ENCODE data around the gene TRMT13.
"Not testable (repeated sequence)": the region's sequence is repeated elsewhere in the genome, so short reads cannot be mapped to it uniquely, and the experiment has no call there.

The TRMT13 gene

GRCh38 chr1:100178091-100178490 lies 45.1 kb downstream of the TRMT13 start, which contains the start of gene LRRC39:
LRRC39 (minus strand) TSS chr1:100178256; CDS start chr1:100168516, 9,740 bp downstream.
- TF ChIP-seq MAX (IDR thresholded peaks at IDR 0.05; ENCODE audit: low read depth, low read length) (no peak), MYC (IDR thresholded peaks at IDR 0.05; ENCODE audit: low read depth, low read length) (no peak), CTCF (IDR thresholded peaks at IDR 0.05; ENCODE audit: low read depth, low read length) (no peak), POLR2A (IDR thresholded peaks at IDR 0.05; ENCODE audit: extremely low read depth, insufficient read length) (no peak)
- no peak for DNase-seq (ENCODE audit: low read depth)

GRCh38 chr1:100183370-100183769 lies 50.4 kb downstream of the TRMT13 start:
- TF ChIP-seq POLR2A (IDR thresholded peaks at IDR 0.05; ENCODE audit: extremely low read depth, insufficient read length) (no peak), MYC (IDR thresholded peaks at IDR 0.05; ENCODE audit: low read depth, low read length) (no peak), MAX (IDR thresholded peaks at IDR 0.05; ENCODE audit: low read depth, low read length) (no peak), CTCF (IDR thresholded peaks at IDR 0.05; ENCODE audit: low read depth, low read length) (no peak)
- H3K4me3 ChIP-seq (ENCODE audit: low read depth, low read length) = no peak overlapping the region
- no peak for DNase-seq (ENCODE audit: low read depth)

More at GRCh38 chr1:100178091-100178490, 45.1 kb downstream of the TRMT13 start, which contains the start of gene LRRC39:
- no peak within 1 kb of the TSS for H3K4me3 ChIP-seq (ENCODE audit: low read depth, low read length)

- TF ChIP-seq MYC (IDR thresholded peaks at IDR 0.05; ENCODE audit: low read depth, low read length) = no peak
- TF ChIP-seq MAX (IDR thresholded peaks at IDR 0.05; ENCODE audit: low read depth, low read length) = no peak
- no peak for TF ChIP-seq CTCF (IDR thresholded peaks at IDR 0.05; ENCODE audit: low read depth, low read length)
- peak; percentile 49 for DNase-seq (ENCODE audit: low read depth)
- H3K4me3 ChIP-seq (ENCODE audit: low read depth, low read length) = no peak overlapping the region
Observed at GRCh38 chr1:100184536-100184935, 51.6 kb downstream of the TRMT13 start.

GRCh38 chr1:100187912-100188311 lies 54.9 kb downstream of the TRMT13 start:
- H3K4me3 ChIP-seq (ENCODE audit: low read depth, low read length) = no peak overlapping the region
- no peak for DNase-seq (ENCODE audit: low read depth)
- TF ChIP-seq POLR2A (IDR thresholded peaks at IDR 0.05; ENCODE audit: extremely low read depth, insufficient read length) (no peak), MYC (IDR thresholded peaks at IDR 0.05; ENCODE audit: low read depth, low read length) (no peak), MAX (IDR thresholded peaks at IDR 0.05; ENCODE audit: low read depth, low read length) (no peak), CTCF (IDR thresholded peaks at IDR 0.05; ENCODE audit: low read depth, low read length) (no peak)

- TF ChIP-seq CTCF (IDR thresholded peaks at IDR 0.05; ENCODE audit: low read depth, low read length) (no peak), MYC (IDR thresholded peaks at IDR 0.05; ENCODE audit: low read depth, low read length) (no peak), MAX (IDR thresholded peaks at IDR 0.05; ENCODE audit: low read depth, low read length) (no peak), POLR2A (IDR thresholded peaks at IDR 0.05; ENCODE audit: extremely low read depth, insufficient read length) (no peak)
- H3K4me3 ChIP-seq (ENCODE audit: low read depth, low read length) = no peak overlapping the region
- DNase-seq (ENCODE audit: low read depth) = no peak
Observed at GRCh38 chr1:100188617-100189016, 55.7 kb downstream of the TRMT13 start.

- no peak overlapping the region for H3K4me3 ChIP-seq (ENCODE audit: low read depth, low read length)
- no peak for DNase-seq (ENCODE audit: low read depth)
- TF ChIP-seq MYC (IDR thresholded peaks at IDR 0.05; ENCODE audit: low read depth, low read length) = no peak
- TF ChIP-seq MAX (IDR thresholded peaks at IDR 0.05; ENCODE audit: low read depth, low read length) = no peak
- no peak for TF ChIP-seq CTCF (IDR thresholded peaks at IDR 0.05; ENCODE audit: low read depth, low read length)
- TF ChIP-seq POLR2A (IDR thresholded peaks at IDR 0.05; ENCODE audit: extremely low read depth, insufficient read length) = no peak
Observed at GRCh38 chr1:100198596-100198995, 65.6 kb downstream of the TRMT13 start.

- DNase-seq (ENCODE audit: low read depth); H3K4me3 ChIP-seq (ENCODE audit: low read depth, low read length): not testable (repeated sequence)
Observed at GRCh38 chr1:100200060-100200459, 67.1 kb downstream of the TRMT13 start.

Measured in NB4 (cell line).